Stimulated activated naive B cell treated with anti-CD40 and anti-IgM and Interleukin-4, amounts not matched to agents 10 μg/mL and 1 μg/mL and 100 μg/mL, for 72 hours (primary cell): Measurements from ENCODE around the gene TCF25.
"Not testable (repeated sequence)": the region's sequence is repeated elsewhere in the genome, so short reads cannot be mapped to it uniquely, and the experiment has no call there.

Experiments used
- ATAC-seq, 2 donors: fragments of 150-1000 bp; cut with Tn5 transposase; replicated peaks; 2 replicates each; pipeline ENCODE4 v1.10.0; 2021; ENCODE audit warnings: moderate library complexity in 1 of 2
- DNase-seq: peaks from one replicate; pipeline ENCODE4 v3.0.0; 2021
- H3K27ac Mint-ChIP-seq: one replicate; pipeline ENCODE4 v1.8.0; 2022; ENCODE audit warnings: mild to moderate bottlenecking, mixed read lengths
- H3K27me3 Mint-ChIP-seq, 2 donors: one replicate each; pipeline ENCODE4 v1.8.0; 2022; ENCODE audit warnings: mixed read lengths in 2 of 2
- H3K36me3 Mint-ChIP-seq, 2 donors: one replicate each; pipeline ENCODE4 v1.8.0; 2022; ENCODE audit warnings: mixed read lengths in 2 of 2, mild to moderate bottlenecking in 1 of 2
- H3K4me1 Mint-ChIP-seq, 2 donors: one replicate each; pipeline ENCODE4 v1.8.0; 2022; ENCODE audit warnings: mixed read lengths in 2 of 2, mild to moderate bottlenecking in 1 of 2
- H3K4me3 Mint-ChIP-seq, 2 donors: one replicate each; pipeline ENCODE4 v1.8.0; 2022; ENCODE audit warnings: mild to moderate bottlenecking in 2 of 2, mixed read lengths in 2 of 2, moderate library complexity in 1 of 2
- H3K9me3 Mint-ChIP-seq, 2 donors: one replicate each; pipeline ENCODE4 v1.8.0; 2022; ENCODE audit warnings: mixed read lengths in 2 of 2, mild to moderate bottlenecking in 1 of 2

TCF25 gene, protein sequence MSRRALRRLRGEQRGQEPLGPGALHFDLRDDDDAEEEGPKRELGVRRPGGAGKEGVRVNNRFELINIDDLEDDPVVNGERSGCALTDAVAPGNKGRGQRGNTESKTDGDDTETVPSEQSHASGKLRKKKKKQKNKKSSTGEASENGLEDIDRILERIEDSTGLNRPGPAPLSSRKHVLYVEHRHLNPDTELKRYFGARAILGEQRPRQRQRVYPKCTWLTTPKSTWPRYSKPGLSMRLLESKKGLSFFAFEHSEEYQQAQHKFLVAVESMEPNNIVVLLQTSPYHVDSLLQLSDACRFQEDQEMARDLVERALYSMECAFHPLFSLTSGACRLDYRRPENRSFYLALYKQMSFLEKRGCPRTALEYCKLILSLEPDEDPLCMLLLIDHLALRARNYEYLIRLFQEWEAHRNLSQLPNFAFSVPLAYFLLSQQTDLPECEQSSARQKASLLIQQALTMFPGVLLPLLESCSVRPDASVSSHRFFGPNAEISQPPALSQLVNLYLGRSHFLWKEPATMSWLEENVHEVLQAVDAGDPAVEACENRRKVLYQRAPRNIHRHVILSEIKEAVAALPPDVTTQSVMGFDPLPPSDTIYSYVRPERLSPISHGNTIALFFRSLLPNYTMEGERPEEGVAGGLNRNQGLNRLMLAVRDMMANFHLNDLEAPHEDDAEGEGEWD

GRCh38 chr16:89873109-89873971 lies at the start of gene TCF25:
TCF25 (plus strand) TSS chr16:89873592; CDS start chr16:89873668, 76 bp downstream.
- Mint-ChIP-seq H3K27me3 (no peaks in the 10 kb centered on the region), H3K4me1 (peaks cover 8 to 25% of the 10 kb centered on the region in 2 donors), H3K9me3 (no peaks in the 10 kb centered on the region), H3K4me3 (peak within 1 kb of the TSS; percentile 90 to 97), H3K27ac (peak within 1 kb of the TSS; percentile 99), H3K36me3 (peaks cover 14 to 16% of the 10 kb centered on the region in 2 donors)
- DNase-seq = peak; percentile 80
- peak; percentile 53 to 54 for ATAC-seq

GRCh38 chr16:89823824-89824148 lies 49.6 kb upstream of the TCF25 start:
- H3K27ac Mint-ChIP-seq, H3K36me3 Mint-ChIP-seq, H3K9me3 Mint-ChIP-seq, H3K4me1 Mint-ChIP-seq, ATAC-seq, DNase-seq, H3K4me3 Mint-ChIP-seq: not testable (repeated sequence)
- peaks cover 5 to 12% of the 10 kb centered on the region in 2 donors for H3K27me3 Mint-ChIP-seq

GRCh38 chr16:89826531-89827382 lies 46.6 kb upstream of the TCF25 start:
- H3K27ac Mint-ChIP-seq = no peak overlapping the region
- no peak overlapping the region for H3K4me3 Mint-ChIP-seq
- peaks cover 0 to 6% of the 10 kb centered on the region in 2 donors for H3K4me1 Mint-ChIP-seq
- DNase-seq = no peak
- no peak for ATAC-seq
- peaks cover 23 to 40% of the 10 kb centered on the region in 2 donors for H3K27me3 Mint-ChIP-seq
- peaks cover 0 to 2% of the 10 kb centered on the region in 2 donors for H3K36me3 Mint-ChIP-seq
- no peaks in the 10 kb centered on the region for H3K9me3 Mint-ChIP-seq

DNA sequence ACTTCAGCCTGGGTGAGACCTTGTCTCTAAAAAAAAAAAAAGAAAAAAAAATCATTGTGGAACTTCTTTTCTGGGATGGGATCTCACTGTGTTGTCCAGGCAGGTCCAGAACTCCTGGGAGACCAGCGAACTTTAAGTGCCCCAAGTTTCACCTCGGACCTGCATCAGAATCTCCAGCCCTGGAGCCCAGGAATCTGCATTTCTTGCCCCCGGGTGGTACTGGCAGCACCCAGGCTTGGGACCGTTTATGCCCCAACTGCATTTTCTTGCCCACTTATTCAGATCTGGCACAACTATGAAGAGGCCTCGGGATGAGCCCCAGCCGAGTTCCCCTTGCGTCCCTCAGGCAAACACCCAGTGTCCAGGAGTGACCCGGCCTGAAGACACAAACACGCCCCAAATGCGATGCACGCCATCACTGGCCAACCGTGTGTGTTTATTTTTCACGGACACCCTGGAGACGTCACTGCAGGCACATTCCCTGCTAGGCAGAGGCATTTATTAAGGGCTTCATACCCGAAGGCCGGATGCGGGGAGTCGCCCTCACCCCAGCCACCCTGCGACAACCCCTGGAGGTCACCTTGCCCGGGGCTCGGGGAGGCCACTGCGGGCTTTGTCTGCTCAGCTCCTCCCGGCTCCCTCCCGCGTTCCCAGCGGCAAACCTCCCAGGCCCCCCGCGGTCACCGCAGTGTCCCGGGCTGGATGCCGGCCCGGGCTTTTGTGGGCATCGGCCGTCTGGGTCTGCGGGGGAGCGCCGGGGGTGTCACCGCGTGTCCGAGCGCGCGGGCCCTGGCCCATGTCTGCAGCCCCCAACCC lies 45.8 kb upstream of the TCF25 start:
- Mint-ChIP-seq H3K9me3 (no peaks in the 10 kb centered on the region), H3K36me3 (peaks cover 0 to 9% of the 10 kb centered on the region in 2 donors), H3K27me3 (peaks cover 31 to 48% of the 10 kb centered on the region in 2 donors), H3K4me1 (peaks cover 0 to 6% of the 10 kb centered on the region in 2 donors), H3K27ac (no peak overlapping the region), H3K4me3 (peak overlapping the region; percentile 41)
- ATAC-seq (no peak), DNase-seq (no peak)

DNA sequence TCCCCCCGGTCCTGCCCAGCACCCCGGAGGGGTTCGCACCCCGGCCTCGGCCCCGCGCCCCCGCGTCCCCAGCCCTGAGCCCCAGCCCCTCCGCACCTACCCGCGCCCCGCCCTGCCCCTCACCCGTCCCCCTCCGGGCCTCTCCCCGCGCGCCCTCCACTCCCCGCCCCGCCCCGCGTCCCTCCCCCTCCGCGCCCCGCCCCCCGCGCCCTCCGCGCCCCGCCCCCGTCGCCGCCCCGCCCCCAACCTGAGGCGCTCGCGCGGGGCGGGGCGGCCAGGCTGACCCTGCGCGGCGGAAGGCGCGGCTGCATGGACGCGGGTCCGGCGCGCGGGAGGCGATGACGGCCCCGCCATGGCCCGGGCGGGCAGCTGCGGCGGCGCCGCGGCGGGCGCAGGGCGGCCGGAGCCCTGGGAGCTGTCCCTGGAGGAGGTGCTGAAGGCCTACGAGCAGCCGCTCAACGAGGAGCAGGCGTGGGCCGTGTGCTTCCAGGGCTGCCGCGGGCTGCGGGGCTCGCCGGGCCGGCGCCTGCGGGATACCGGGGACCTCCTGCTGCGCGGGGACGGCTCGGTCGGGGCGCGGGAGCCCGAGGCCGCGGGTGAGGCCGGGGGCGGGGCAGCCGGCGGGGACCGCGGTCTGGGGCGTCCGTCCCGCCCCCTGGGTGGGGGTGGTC lies 45.1 kb upstream of the TCF25 start, which contains the start of gene SPIRE2:
Gene SPIRE2, plus strand, starts transcription at position 277 of the 671 bp plus-strand sequence. Its CDS starts 76 bp downstream, at position 353.
- peaks cover 32 to 56% of the 10 kb centered on the region in 2 donors for H3K27me3 Mint-ChIP-seq
- DNase-seq = peak; percentile 54
- peaks cover 0 to 6% of the 10 kb centered on the region in 2 donors for H3K4me1 Mint-ChIP-seq
- no peaks in the 10 kb centered on the region for H3K9me3 Mint-ChIP-seq
- H3K4me3 Mint-ChIP-seq = peak within 1 kb of the TSS; percentile 41 to 60
- H3K36me3 Mint-ChIP-seq = peaks cover 0 to 9% of the 10 kb centered on the region in 2 donors
- H3K27ac Mint-ChIP-seq = no peak within 1 kb of the TSS
- peak; percentile 90 to 93 for ATAC-seq

GRCh38 chr16:89828870-89829629 lies 44.3 kb upstream of the TCF25 start:
- DNase-seq (no peak), ATAC-seq (no peak)
- H3K36me3 Mint-ChIP-seq = peaks cover 0 to 9% of the 10 kb centered on the region in 2 donors
- peaks cover 0 to 6% of the 10 kb centered on the region in 2 donors for H3K4me1 Mint-ChIP-seq
- no peak overlapping the region for H3K27ac Mint-ChIP-seq
- peak overlapping the region; percentile 16 to 60 for H3K4me3 Mint-ChIP-seq
- H3K27me3 Mint-ChIP-seq = peaks cover 32 to 60% of the 10 kb centered on the region in 2 donors
- H3K9me3 Mint-ChIP-seq = no peaks in the 10 kb centered on the region

DNA sequence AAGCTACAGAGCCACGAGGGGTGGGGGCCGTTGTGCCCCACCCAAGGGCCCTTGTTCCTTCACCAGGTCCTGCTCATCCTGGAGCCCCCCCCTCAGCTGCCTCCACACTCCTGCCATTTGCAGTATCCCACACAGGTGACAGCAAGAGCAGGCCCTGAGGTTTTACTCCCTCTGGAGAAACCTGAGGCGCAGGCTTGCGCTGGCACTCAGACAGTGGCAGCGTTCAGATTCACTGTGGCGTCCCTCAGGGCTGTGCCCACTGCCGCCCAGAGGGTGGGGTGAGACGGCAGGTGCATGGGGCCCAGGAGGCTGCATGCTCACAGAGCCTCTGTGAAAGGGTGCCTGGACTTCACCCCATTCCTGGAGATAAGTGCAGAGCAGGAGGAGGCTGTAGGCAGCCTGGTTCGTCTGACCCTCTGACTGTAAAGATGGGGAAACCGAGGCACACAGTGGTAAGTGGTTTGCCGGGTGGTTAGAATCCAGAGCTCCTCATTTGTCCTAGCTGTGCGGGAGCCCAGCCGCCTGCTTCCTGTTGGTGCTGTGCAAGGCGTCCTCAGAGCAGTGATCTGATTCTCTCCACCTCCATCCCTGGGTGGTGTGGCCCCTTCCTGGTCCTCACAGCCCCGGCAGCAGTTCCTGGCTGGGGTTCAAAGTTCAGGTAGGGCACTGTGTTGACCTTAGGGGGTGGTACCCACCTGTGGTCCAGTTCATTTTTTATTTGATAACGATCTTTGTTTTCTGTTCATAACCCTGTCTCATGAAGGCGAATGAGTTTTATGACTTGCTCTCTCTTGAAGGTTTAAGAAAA lies 43.6 kb upstream of the TCF25 start:
- no peaks in the 10 kb centered on the region for H3K9me3 Mint-ChIP-seq
- peaks cover 32 to 60% of the 10 kb centered on the region in 2 donors for H3K27me3 Mint-ChIP-seq
- DNase-seq (no peak), ATAC-seq (no peak)
- peaks cover 0 to 6% of the 10 kb centered on the region in 2 donors for H3K4me1 Mint-ChIP-seq
- H3K27ac Mint-ChIP-seq = no peak overlapping the region
- H3K36me3 Mint-ChIP-seq = peaks cover 0 to 9% of the 10 kb centered on the region in 2 donors
- no peak overlapping the region for H3K4me3 Mint-ChIP-seq

DNA sequence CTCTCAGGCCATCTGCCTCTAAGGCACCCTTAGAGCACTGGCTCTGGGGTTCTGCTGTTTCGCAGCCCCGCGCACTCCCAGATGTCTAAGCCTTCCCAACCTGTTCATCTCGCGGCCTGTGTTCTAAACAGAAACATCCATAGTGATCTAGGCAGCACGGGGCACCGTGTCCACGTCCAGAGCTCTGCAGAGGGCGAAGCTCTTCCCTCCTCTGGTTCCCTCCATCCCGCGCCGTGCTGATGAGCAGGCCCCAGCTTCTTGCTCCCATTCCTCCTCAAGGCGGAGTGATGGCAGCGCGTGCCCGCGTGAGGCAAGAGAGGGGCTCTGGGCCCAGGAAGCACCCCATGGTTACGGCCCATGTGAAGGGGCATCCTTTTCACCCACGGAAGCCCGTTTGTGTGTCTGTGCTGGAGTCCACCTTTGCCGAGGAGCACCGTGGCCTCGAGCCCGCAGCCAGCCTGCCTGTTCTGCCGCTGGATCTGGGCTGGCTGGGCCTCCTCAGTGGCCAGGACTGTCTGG lies 41.5 kb upstream of the TCF25 start:
- Mint-ChIP-seq H3K27ac (no peak overlapping the region), H3K4me3 (no peak overlapping the region), H3K9me3 (no peaks in the 10 kb centered on the region), H3K36me3 (peaks cover 0 to 9% of the 10 kb centered on the region in 2 donors), H3K27me3 (peaks cover 27 to 56% of the 10 kb centered on the region in 2 donors), H3K4me1 (peaks cover 0 to 6% of the 10 kb centered on the region in 2 donors)
- no peak for ATAC-seq
- DNase-seq = no peak

DNA sequence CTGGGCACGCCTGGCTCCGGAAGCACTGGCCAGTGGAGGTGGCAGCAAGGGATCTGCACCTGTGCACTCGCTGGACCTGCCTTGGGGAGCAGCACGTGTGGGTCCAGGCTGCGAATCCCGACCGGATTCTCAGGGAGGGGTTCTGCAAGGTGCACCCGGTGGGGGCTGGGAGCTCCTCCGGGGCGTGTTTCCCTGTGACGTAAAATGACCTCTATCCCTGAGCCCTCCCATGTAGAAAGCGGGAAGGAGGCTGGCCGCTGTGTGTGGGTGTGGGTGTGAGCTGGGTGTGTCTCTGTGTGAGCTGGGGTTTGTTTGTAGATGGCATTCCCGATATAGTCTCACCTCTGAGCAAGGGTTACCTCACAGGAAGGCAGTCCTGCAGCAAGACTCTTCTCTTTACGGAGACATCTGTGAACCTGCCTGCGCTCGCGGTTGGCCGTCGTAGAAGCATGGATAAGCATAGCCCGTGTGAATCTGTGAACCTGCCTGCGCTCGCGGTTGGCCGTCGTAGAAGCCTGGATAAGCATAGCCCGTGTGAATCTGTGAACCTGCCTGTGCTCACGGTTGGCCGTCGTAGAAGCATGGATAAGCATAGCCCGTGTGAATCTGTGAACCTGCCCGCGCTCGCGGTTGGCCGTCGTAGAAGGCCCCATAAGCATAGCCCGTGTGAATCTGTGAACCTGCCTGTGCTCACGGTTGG lies 39.6 kb upstream of the TCF25 start:
- H3K4me3 Mint-ChIP-seq, H3K36me3 Mint-ChIP-seq, H3K27ac Mint-ChIP-seq, DNase-seq, ATAC-seq, H3K9me3 Mint-ChIP-seq: not testable (repeated sequence)
- peaks cover 9 to 23% of the 10 kb centered on the region in 2 donors for H3K4me1 Mint-ChIP-seq
- H3K27me3 Mint-ChIP-seq = peaks cover 27 to 48% of the 10 kb centered on the region in 2 donors

- H3K4me1 Mint-ChIP-seq = peaks cover 9 to 18% of the 10 kb centered on the region in 2 donors
Measured at GRCh38 chr16:89834813-89835363, 38.5 kb upstream of the TCF25 start.

More at GRCh38 chr16:89834813-89835363, 38.5 kb upstream of the TCF25 start:
- H3K27me3 Mint-ChIP-seq = peaks cover 20 to 37% of the 10 kb centered on the region in 2 donors
- not testable (repeated sequence) for DNase-seq, H3K36me3 Mint-ChIP-seq, ATAC-seq, H3K27ac Mint-ChIP-seq, H3K4me3 Mint-ChIP-seq, H3K9me3 Mint-ChIP-seq
